Measurements from ENCODE around the gene DCBLD1. TPM values are rescaled to one million over a fixed set of nuclear protein-coding genes. Genes with fewer than 3 reads are reported as not detected.

The DCBLD1 gene
- total RNA-seq, 2 experiments from 2014 or later, result 4.4 to 4.5 TPM

DNA sequence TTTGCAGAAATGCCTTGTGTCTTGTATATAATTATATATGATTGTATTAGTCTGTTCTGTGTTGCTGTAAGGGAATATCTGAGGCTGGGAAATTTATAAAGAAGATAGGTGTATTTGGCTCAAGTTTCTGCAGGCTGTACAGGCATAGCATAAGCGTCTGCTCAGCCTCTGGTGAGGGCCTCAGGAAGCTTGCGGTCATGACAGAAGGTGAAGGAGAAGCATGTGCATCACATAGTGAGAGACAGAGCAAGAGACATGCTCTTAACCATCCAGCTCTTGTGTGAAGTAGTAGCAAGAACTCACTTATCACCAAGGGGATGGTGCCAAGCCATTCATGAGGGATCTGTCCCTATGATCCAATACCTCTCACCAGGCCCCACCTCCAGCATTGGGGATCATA lies 6.5 kb downstream of the DCBLD1 start:
- H3K36me3 Mint-ChIP-seq, result no peaks in the 10 kb centered on the region
- H3K4me3 Mint-ChIP-seq, result no peak overlapping the region
- H3K9me3 Mint-ChIP-seq, result no peaks in the 10 kb centered on the region
- intact Hi-C loops (cut with micrococcal nuclease), result loop anchor here (10.0 kb wide), 1 partner anchor 1406 kb away; the partner anchor contains the start of gene ASF1A
- H3K4me1 Mint-ChIP-seq (ENCODE audit: low read depth), result peaks cover 2% of the 10 kb centered on the region
- no peak overlapping the region for H3K27ac Mint-ChIP-seq
- H3K27me3 Mint-ChIP-seq, result peaks cover 5% of the 10 kb centered on the region
- POLR2A ChIA-PET, result no interaction called here
- DNase-seq, result no peak
- CTCF ChIA-PET, result interaction anchor here (0.9 to 1.1 kb wide), 2 partner anchors 31 to 39 kb away, joined by 3 read pairs; no protein-coding TSS in a partner anchor

DNA sequence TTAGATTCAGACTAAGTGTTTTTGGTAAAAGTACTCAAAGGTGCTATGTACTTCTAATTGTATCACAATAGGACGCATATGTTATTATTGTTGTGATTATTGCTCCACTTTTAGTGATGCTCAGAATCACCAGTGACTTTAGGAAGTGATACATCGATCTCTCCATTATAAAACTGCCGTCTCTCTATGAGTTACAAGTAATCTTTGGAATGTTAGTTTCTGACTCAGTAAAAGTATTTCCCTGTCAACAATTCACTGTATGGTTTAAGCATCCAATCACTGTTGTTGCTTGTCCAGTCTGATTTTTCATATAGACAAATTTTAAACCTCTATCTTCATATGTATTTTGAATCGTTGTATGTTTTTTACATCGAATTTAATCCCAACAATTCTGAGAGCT lies 9.4 kb downstream of the DCBLD1 start:
- no peak overlapping the region for H3K4me3 Mint-ChIP-seq
- H3K4me1 Mint-ChIP-seq (ENCODE audit: low read depth), result peaks cover 8% of the 10 kb centered on the region
- intact Hi-C loops (cut with micrococcal nuclease), result no loop called here
- CTCF ChIA-PET, result no interaction called here
- H3K9me3 Mint-ChIP-seq, result no peaks in the 10 kb centered on the region
- POLR2A ChIA-PET, result no interaction called here
- no peak for DNase-seq
- no peaks in the 10 kb centered on the region for H3K36me3 Mint-ChIP-seq
- no peaks in the 10 kb centered on the region for H3K27me3 Mint-ChIP-seq
- H3K27ac Mint-ChIP-seq, result no peak overlapping the region

DNA sequence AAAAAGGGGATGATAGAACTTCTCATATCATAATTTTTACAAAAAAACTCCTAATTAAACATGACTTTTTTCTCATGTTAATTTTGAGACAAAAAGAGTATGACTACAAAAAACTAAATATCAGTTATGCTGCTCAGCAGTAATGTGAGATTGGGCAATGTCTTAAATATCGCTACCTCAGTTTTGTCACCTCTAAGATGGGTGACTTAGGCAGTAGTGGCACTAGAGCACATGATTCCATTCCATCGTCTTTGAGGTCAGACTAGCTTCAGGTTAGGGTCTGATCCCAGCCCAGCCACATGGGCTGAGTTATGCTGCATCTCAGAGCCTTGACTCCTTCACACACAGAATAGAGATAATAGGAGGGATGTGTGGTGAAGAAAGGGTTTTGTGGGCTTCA lies 11.0 kb downstream of the DCBLD1 start:
- Mint-ChIP-seq H3K9me3 (no peaks in the 10 kb centered on the region), H3K36me3 (no peaks in the 10 kb centered on the region), H3K4me3 (no peak overlapping the region), H3K27me3 (no peaks in the 10 kb centered on the region), H3K4me1 (ENCODE audit: low read depth) (peaks cover 14% of the 10 kb centered on the region), H3K27ac (no peak overlapping the region)
- DNase-seq, result no peak
- CTCF ChIA-PET, result interaction anchor here (1.8 kb wide), 1 partner anchor 63 kb away, joined by 5 read pairs; no protein-coding TSS in a partner anchor
- POLR2A ChIA-PET, result no interaction called here
- intact Hi-C loops (cut with micrococcal nuclease), result no loop called here

DNA sequence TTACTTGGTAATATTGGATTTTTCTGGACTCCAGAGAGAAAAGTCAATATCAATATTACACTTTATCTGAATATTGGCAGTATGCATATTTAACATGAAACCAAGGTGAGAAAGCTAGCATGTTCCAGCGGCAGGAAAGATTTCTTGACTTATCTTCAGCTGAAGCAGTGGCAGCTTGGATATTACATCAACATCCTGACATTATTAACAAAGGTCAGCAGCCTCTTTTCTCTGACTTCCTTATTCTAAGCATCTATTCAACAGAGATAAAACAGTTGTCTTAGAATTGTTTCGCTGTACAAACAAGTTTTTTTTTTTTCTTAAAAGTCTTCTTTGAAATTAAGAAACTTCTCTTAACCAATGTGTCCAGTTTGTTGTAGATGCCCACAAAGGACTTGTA lies 11.8 kb downstream of the DCBLD1 start:
- CTCF ChIA-PET, result interaction anchor here (1.6 to 1.8 kb wide), 2 partner anchors 44 to 62 kb away, joined by 4 to 5 read pairs; no protein-coding TSS in a partner anchor
- POLR2A ChIA-PET, result no interaction called here
- no peak for DNase-seq

DNA sequence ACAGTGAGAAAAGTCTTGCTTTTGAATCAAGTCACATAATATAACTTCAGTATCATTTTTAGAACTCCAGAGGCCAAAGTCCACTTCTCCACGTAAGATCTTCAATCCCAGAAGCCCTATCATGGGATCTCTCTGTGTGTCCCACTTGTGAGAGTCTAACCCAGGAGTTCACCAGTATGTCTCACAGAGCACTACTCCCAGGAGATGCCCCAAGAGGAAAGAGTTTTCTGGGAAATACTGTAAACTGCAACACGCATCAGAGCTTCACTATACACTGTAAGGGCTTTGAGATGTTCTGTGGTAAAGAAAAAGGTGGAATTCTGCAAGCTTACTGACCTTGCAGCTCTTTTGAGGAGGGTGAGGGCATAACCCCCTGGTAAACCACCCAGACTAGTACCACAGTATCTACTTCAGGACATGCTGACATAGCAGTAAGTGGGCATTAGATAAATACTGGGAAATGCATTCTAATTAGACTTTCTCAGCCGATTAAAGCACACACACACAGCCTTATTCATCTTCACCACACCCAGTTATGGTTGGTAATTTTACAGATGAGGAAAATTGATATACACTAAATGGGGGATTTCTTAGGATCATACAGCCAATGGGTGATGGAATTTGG lies 12.3 kb downstream of the DCBLD1 start:
- Mint-ChIP-seq H3K4me3 (no peak overlapping the region), H3K27me3 (no peaks in the 10 kb centered on the region), H3K36me3 (no peaks in the 10 kb centered on the region), H3K27ac (no peak overlapping the region), H3K4me1 (ENCODE audit: low read depth) (peaks cover 16% of the 10 kb centered on the region), H3K9me3 (no peaks in the 10 kb centered on the region)
- DNase-seq, result no peak
- ChIA-PET POLR2A (no interaction called here), CTCF (interaction anchor here (1.6 to 1.8 kb wide), 2 partner anchors 45 to 62 kb away, joined by 4 to 5 read pairs; no protein-coding TSS in a partner anchor)
- intact Hi-C loops (cut with micrococcal nuclease), result no loop called here

More for the DNA sequence above, 11.8 kb downstream of the DCBLD1 start:
- H3K4me3 Mint-ChIP-seq, result no peak overlapping the region
- H3K27me3 Mint-ChIP-seq, result no peaks in the 10 kb centered on the region
- peaks cover 16% of the 10 kb centered on the region for H3K4me1 Mint-ChIP-seq (ENCODE audit: low read depth)
- H3K9me3 Mint-ChIP-seq, result no peaks in the 10 kb centered on the region
- H3K27ac Mint-ChIP-seq, result no peak overlapping the region
- intact Hi-C loops (cut with micrococcal nuclease), result no loop called here
- no peaks in the 10 kb centered on the region for H3K36me3 Mint-ChIP-seq

DNA sequence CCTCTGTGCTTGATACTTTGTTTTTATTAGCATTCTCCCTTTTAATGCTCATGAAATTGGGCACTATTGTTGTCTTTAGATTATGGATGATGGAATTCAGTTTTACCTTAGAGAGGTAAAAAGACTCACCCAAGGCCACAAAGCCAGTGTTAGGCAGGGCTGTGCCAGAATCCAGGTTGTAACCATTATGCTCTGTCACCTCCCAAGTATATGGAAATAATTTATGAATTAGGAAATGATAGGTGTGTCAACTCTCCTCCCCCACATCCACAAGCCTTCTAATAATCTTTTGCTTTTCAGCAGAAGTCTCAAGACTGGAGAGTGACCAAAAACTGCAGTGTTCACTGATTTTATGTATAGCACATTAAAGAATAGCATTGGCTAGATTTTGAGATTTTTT lies 13.0 kb downstream of the DCBLD1 start:
- intact Hi-C loops (cut with micrococcal nuclease), result no loop called here
- H3K4me3 Mint-ChIP-seq, result no peak overlapping the region
- no peaks in the 10 kb centered on the region for H3K27me3 Mint-ChIP-seq
- no peaks in the 10 kb centered on the region for H3K36me3 Mint-ChIP-seq
- H3K4me1 Mint-ChIP-seq (ENCODE audit: low read depth), result peaks cover 16% of the 10 kb centered on the region
- H3K9me3 Mint-ChIP-seq, result no peaks in the 10 kb centered on the region
- DNase-seq, result no peak
- CTCF ChIA-PET, result interaction anchor here (1.6 kb wide), 1 partner anchor 45 kb away, joined by 4 read pairs; no protein-coding TSS in a partner anchor
- no peak overlapping the region for H3K27ac Mint-ChIP-seq
- POLR2A ChIA-PET, result no interaction called here

DNA sequence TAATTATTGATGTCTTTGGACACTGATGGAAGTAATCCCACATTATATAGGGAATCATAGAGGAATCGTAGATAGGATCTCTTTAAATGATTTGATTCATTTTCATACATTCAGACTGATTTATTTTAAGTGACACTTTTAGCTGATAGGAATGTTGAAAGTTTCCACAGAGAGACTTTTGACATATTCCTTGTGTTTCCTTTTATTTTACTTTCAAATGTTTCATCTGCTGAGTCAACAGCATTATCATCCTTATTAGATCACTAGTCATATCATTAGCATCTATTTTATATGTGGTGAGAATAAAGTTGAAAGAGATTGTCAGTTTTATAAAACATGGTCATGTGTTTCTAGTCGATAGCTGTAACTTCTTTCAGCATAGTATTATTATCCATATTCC lies 13.4 kb downstream of the DCBLD1 start:
- intact Hi-C loops (cut with micrococcal nuclease), result no loop called here
- Mint-ChIP-seq H3K36me3 (no peaks in the 10 kb centered on the region), H3K4me3 (no peak overlapping the region), H3K27me3 (no peaks in the 10 kb centered on the region), H3K9me3 (no peaks in the 10 kb centered on the region), H3K27ac (no peak overlapping the region), H3K4me1 (ENCODE audit: low read depth) (peaks cover 16% of the 10 kb centered on the region)
- no peak for DNase-seq
- ChIA-PET POLR2A (no interaction called here), CTCF (no interaction called here)

DNA sequence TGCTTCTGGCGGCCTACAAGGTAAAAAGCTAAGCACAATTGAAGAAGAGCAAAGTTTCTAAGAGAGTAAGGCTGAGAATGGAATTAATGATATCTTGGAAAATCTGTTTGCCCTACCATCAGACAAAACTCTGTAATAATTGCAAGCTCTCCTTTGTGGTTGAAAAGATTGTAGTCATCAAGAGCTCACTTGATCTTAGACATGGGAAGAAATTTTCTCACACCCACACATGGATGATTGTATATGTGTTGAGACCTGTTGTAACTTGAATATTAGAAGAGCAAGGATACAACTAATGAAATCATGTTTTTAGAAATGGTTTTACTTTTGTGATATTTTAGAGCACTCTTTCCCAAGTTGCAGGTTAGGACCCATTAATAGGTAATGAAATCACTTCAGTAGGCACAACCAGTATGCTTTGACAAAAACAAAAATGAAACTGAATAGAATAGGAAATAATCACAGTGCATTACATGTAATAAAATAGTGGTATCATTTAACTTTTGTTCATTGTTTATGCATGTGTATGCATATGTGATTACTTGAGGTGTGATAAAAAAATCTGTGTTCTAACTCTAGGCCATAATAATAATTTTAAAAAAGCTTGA lies 14.0 kb downstream of the DCBLD1 start:
- H3K36me3 Mint-ChIP-seq, result no peaks in the 10 kb centered on the region
- H3K4me1 Mint-ChIP-seq (ENCODE audit: low read depth), result peaks cover 16% of the 10 kb centered on the region
- H3K9me3 Mint-ChIP-seq, result no peaks in the 10 kb centered on the region
- H3K27ac Mint-ChIP-seq, result no peak overlapping the region
- intact Hi-C loops (cut with micrococcal nuclease), result no loop called here
- DNase-seq, result no peak
- ChIA-PET POLR2A (no interaction called here), CTCF (no interaction called here)
- no peak overlapping the region for H3K4me3 Mint-ChIP-seq
- H3K27me3 Mint-ChIP-seq, result no peaks in the 10 kb centered on the region

DNA sequence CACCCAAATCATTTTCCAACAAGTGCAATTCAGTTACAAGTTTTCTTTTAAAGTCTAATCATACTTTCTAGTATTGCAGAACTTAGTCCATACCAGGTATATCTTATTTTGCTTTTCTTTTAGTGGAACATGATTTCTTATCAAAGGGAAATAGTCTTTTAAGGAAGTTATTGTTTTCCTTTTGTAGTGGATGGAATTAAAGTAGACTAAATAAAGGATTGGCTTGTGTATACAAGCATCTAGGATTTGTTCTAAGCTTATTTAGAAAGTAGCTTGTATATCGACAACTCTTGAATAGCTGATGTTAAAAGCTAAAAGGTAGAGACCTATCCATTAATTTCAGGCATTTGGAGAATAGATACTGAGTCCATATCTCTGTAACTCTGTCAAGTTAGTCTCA lies 14.8 kb downstream of the DCBLD1 start:
- H3K4me1 Mint-ChIP-seq (ENCODE audit: low read depth), result peaks cover 16% of the 10 kb centered on the region
- no peak for DNase-seq
- no peaks in the 10 kb centered on the region for H3K36me3 Mint-ChIP-seq
- CTCF ChIA-PET, result no interaction called here
- intact Hi-C loops (cut with micrococcal nuclease), result no loop called here
- POLR2A ChIA-PET, result no interaction called here
- no peaks in the 10 kb centered on the region for H3K9me3 Mint-ChIP-seq
- no peaks in the 10 kb centered on the region for H3K27me3 Mint-ChIP-seq
- H3K27ac Mint-ChIP-seq, result no peak overlapping the region
- no peak overlapping the region for H3K4me3 Mint-ChIP-seq

DNA sequence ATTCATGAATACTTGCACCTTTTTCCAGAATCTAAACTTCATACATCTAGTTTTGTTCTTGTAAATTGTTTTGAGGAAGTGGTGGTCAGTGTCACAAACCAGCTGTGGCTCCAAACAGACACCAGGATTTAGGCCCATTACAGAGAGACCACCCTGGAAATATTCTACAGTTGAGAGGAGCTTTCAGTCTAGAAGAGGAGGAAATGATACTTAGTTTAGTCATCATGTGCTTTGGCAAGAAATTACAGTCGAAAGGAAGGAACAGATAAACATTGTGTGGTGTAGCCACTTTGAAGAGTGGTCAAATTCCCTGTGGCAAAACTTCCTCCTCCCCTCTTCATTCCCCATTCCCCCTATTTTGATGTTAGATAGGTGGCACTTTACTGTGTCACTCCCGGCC lies 15.7 kb downstream of the DCBLD1 start:
- Mint-ChIP-seq H3K4me3 (no peak overlapping the region), H3K27me3 (no peaks in the 10 kb centered on the region), H3K9me3 (no peaks in the 10 kb centered on the region), H3K4me1 (ENCODE audit: low read depth) (peaks cover 16% of the 10 kb centered on the region), H3K36me3 (no peaks in the 10 kb centered on the region), H3K27ac (no peak overlapping the region)
- CTCF ChIA-PET, result no interaction called here
- intact Hi-C loops (cut with micrococcal nuclease), result no loop called here
- DNase-seq, result no peak
- POLR2A ChIA-PET, result no interaction called here

DNA sequence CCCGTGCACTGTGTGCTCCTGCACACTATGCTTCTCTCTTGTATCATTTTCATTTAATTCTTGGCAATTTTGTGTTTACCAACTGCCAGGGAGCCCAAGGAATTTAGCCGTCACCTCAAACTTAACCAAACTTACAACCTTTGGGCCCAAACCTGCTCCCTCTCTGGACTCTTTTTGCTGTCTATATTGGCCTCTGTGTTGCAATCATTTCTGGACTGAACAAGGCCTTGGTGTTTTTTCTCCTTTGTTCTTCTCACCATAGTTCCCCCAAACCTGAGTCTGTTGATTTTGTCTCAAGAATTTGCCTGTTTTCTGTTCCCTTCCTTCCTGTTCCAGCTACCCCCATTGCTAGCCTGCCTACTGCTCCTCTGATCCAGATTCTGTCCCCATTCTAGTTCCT lies 19.2 kb downstream of the DCBLD1 start:
- Mint-ChIP-seq H3K36me3 (no peaks in the 10 kb centered on the region), H3K4me3 (no peak overlapping the region), H3K27me3 (no peaks in the 10 kb centered on the region), H3K9me3 (no peaks in the 10 kb centered on the region), H3K4me1 (ENCODE audit: low read depth) (peaks cover 8% of the 10 kb centered on the region), H3K27ac (no peak overlapping the region)
- POLR2A ChIA-PET, result no interaction called here
- CTCF ChIA-PET, result no interaction called here
- no peak for DNase-seq
- intact Hi-C loops (cut with micrococcal nuclease), result no loop called here

DNA sequence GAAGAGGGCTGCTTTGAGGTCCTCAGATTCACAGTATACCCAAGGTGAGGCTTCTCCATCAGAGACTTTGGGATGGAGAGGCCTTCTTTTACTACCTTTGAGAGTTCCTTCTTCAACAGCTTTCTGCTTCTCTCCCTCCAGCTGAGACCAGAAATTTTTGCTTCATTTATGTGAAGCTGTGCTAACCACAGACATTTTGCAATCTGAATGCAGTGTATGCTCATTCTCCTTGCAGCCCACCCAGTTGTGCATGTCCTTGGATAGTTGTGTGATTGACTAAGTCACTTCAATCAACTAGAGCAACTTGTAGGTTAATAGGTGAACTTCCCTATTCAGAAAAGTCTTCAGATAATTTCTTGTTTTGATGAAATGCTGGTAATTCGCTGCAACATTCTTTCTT lies 20.1 kb downstream of the DCBLD1 start:
- Mint-ChIP-seq H3K27me3 (no peaks in the 10 kb centered on the region), H3K4me3 (no peak overlapping the region), H3K36me3 (no peaks in the 10 kb centered on the region), H3K4me1 (ENCODE audit: low read depth) (peaks cover 7% of the 10 kb centered on the region), H3K27ac (no peak overlapping the region), H3K9me3 (no peaks in the 10 kb centered on the region)
- intact Hi-C loops (cut with micrococcal nuclease), result no loop called here
- POLR2A ChIA-PET, result no interaction called here
- DNase-seq, result no peak
- CTCF ChIA-PET, result no interaction called here

DNA sequence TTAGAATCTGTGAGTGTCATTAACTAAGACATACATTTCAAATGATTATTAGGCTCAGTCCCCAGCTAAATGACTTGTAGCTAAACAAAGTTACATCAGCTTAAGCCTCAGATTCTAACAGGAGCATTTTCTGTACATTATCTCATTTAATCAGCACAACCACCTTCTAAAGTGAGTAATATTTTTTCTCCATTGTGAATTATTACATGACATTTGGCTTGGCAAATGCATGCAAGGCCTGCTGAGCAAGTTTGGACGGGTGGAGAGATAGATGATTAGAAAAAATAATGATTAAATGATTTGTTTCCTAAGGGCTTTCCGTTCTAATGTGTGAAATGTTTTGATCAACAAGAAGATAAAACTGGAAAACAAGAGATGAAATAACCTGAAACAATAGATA lies 20.7 kb downstream of the DCBLD1 start:
- intact Hi-C loops (cut with micrococcal nuclease), result no loop called here
- DNase-seq, result no peak
- Mint-ChIP-seq H3K4me3 (no peak overlapping the region), H3K4me1 (ENCODE audit: low read depth) (peaks cover 4% of the 10 kb centered on the region), H3K9me3 (no peaks in the 10 kb centered on the region), H3K27ac (no peak overlapping the region), H3K27me3 (no peaks in the 10 kb centered on the region), H3K36me3 (no peaks in the 10 kb centered on the region)
- ChIA-PET CTCF (no interaction called here), POLR2A (no interaction called here)

All from activated CD4-positive, alpha-beta memory T cell treated with anti-CD3 and anti-CD28 coated beads for 36 hours (primary cell).